Gastroesophageal sphincter (tissue), 3 donors: ENCODE data around the gene C2CD2.

Experiments used
- CTCF ChIP-seq, 4 experiments: fragments of 200-600 bp in 2 of 4; fragments of 450-650 bp in 2 of 4; sonication (generic) in 1 of 4; IDR thresholded peaks; one replicate each; pipeline ENCODE4 v1.5.1; 2017 to 2019; ENCODE audit warnings: antibody characterized with exemption in 4 of 4, mild to moderate bottlenecking in 2 of 4, moderate library complexity in 2 of 4
- EP300 ChIP-seq: sonication (generic); formaldehyde crosslinking; IDR thresholded peaks from one replicate; pipeline ENCODE4 v1.6.1; 2017; ENCODE audit warnings: antibody characterized with exemption, mild to moderate bottlenecking
- POLR2A ChIP-seq, 2 donors: fragments of 450-650 bp; IDR thresholded peaks; one replicate each; pipeline ENCODE4 v1.6.1; 2017; ENCODE audit warnings: antibody characterized with exemption in 2 of 2, mild to moderate bottlenecking in 2 of 2, moderate library complexity in 1 of 2
- POLR2AphosphoS5 ChIP-seq: sonication (generic); formaldehyde crosslinking; IDR thresholded peaks from one replicate; pipeline ENCODE4 v1.6.1; 2017; ENCODE audit warnings: antibody characterized with exemption

DNA sequence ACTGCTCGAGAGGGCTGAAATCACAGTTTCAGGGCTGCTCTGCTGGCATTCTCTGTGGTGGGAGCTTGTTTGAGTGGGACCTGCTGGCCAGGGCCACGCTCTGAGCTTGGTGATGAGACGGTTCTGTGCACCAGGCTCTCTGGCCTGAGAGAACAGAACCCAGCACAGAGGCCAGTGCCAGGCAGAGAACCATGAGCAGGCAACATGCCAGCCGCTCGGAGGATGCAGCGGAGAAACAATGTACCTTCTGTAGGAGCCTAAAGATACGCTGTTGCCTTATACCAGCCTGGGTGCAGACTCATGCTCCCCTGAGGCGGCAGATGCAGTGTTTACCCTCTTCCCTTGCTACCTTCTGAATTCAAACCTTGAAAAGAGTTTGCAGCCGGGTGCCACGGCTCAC, 10.0 kb downstream of the C2CD2 start:
- TF ChIP-seq CTCF (IDR thresholded peaks at IDR 0.05) (no peak), POLR2AphosphoS5 (no peak), POLR2A (IDR thresholded peaks at IDR 0.05) (no peak), EP300 (no peak)
